Measurements from ENCODE around the gene LRMDA. TPM values are rescaled to one million over a fixed set of nuclear protein-coding genes. Genes with fewer than 3 reads are reported as not detected.

The LRMDA gene
- total and polyA plus RNA-seq, 2 of the 13 experiments (the other 11 are each of a cell fraction or from before 2014, with no cell fraction given): 13.4 to 22.0 TPM

DNA sequence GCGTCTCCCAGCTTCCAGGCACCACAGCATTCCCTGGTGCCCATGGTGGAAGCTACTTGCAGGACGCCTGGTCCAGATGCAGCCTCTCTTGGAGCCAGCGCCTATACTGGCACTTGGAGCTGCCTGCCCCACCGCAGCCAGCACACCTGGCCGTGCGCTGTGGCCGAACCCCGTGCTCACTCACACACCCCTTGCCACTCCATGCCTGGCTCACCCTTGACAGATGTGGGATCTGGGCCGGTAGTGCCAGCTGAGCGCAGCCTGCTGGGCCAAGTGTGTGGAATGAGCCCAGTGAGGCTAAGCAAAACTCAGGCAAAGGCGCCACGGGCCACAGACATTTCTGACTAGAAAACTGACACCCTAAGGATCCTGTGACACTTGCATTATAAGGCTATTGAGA, 884.8 kb downstream of the LRMDA start:
- TF ChIP-seq PCBP2 (optimal IDR thresholded peaks at IDR 0.05; ENCODE audit: low read depth, low read length, poor library complexity, severe bottlenecking) (no peak), XRCC5 (optimal IDR thresholded peaks at IDR 0.05; ENCODE audit: low read length) (no peak), ZSCAN31 (CRISPR knock-in tag; IDR thresholded peaks at IDR 0.05; ENCODE audit: low read depth) (no peak), ZNF780A (CRISPR knock-in tag; IDR thresholded peaks at IDR 0.05) (no peak), ZNF607 (CRISPR knock-in tag; IDR thresholded peaks at IDR 0.05; ENCODE audit: borderline replicate concordance) (no peak), NFE2L1 (CRISPR knock-in tag; IDR thresholded peaks at IDR 0.05; ENCODE audit: borderline replicate concordance) (no peak), ZFP36L1 (CRISPR knock-in tag; IDR thresholded peaks at IDR 0.05) (no peak), JUNB (CRISPR knock-in tag; IDR thresholded peaks at IDR 0.05; ENCODE audit: borderline replicate concordance) (no peak), ATM (IDR thresholded peaks at IDR 0.05; ENCODE audit: borderline replicate concordance) (no peak), ZNF766 (CRISPR knock-in tag; IDR thresholded peaks at IDR 0.05; ENCODE audit: borderline replicate concordance) (no peak), SSRP1 (CRISPR knock-in tag; IDR thresholded peaks at IDR 0.05) (no peak), ETV6 (CRISPR knock-in tag; conservative IDR thresholded peaks at IDR 0.05) (no peak), MIER3 (CRISPR knock-in tag; IDR thresholded peaks at IDR 0.05; ENCODE audit: borderline replicate concordance) (no peak), NFKB2 (CRISPR knock-in tag; IDR thresholded peaks at IDR 0.05; ENCODE audit: borderline replicate concordance) (no peak), ZNF839 (CRISPR knock-in tag; IDR thresholded peaks at IDR 0.05; ENCODE audit: borderline replicate concordance) (no peak)
- TF ChIP-seq, protein P1, sequence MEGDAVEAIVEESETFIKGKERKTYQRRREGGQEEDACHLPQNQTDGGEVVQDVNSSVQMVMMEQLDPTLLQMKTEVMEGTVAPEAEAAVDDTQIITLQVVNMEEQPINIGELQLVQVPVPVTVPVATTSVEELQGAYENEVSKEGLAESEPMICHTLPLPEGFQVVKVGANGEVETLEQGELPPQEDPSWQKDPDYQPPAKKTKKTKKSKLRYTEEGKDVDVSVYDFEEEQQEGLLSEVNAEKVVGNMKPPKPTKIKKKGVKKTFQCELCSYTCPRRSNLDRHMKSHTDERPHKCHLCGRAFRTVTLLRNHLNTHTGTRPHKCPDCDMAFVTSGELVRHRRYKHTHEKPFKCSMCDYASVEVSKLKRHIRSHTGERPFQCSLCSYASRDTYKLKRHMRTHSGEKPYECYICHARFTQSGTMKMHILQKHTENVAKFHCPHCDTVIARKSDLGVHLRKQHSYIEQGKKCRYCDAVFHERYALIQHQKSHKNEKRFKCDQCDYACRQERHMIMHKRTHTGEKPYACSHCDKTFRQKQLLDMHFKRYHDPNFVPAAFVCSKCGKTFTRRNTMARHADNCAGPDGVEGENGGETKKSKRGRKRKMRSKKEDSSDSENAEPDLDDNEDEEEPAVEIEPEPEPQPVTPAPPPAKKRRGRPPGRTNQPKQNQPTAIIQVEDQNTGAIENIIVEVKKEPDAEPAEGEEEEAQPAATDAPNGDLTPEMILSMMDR (CRISPR knock-in tag; IDR thresholded peaks at IDR 0.05): no peak
- TF ChIP-seq, protein P2, sequence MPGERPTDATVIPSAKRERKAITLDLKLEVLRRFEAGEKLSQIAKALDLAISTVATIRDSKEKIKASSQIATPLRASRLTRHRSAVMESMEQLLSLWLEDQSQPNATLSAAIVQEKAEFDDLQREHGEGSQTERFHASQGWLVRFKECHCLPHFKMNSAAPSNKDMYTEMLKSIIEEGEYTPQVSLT (CRISPR knock-in tag; IDR thresholded peaks at IDR 0.05; ENCODE audit: borderline replicate concordance, low read depth): no peak
- TF ChIP-seq, protein P3, sequence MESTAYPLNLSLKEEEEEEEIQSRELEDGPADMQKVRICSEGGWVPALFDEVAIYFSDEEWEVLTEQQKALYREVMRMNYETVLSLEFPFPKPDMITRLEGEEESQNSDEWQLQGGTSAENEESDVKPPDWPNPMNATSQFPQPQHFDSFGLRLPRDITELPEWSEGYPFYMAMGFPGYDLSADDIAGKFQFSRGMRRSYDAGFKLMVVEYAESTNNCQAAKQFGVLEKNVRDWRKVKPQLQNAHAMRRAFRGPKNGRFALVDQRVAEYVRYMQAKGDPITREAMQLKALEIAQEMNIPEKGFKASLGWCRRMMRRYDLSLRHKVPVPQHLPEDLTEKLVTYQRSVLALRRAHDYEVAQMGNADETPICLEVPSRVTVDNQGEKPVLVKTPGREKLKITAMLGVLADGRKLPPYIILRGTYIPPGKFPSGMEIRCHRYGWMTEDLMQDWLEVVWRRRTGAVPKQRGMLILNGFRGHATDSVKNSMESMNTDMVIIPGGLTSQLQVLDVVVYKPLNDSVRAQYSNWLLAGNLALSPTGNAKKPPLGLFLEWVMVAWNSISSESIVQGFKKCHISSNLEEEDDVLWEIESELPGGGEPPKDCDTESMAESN (CRISPR knock-in tag; conservative IDR thresholded peaks at IDR 0.05): no peak
- TF ChIP-seq, protein P4, sequence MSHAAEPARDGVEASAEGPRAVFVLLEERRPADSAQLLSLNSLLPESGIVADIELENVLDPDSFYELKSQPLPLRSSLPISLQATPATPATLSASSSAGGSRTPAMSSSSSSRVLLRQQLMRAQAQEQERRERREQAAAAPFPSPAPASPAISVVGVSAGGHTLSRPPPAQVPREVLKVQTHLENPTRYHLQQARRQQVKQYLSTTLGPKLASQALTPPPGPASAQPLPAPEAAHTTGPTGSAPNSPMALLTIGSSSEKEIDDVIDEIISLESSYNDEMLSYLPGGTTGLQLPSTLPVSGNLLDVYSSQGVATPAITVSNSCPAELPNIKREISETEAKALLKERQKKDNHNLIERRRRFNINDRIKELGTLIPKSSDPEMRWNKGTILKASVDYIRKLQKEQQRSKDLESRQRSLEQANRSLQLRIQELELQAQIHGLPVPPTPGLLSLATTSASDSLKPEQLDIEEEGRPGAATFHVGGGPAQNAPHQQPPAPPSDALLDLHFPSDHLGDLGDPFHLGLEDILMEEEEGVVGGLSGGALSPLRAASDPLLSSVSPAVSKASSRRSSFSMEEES (CRISPR knock-in tag; IDR thresholded peaks at IDR 0.05): no peak
- TF ChIP-seq, protein P5, sequence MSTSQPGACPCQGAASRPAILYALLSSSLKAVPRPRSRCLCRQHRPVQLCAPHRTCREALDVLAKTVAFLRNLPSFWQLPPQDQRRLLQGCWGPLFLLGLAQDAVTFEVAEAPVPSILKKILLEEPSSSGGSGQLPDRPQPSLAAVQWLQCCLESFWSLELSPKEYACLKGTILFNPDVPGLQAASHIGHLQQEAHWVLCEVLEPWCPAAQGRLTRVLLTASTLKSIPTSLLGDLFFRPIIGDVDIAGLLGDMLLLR (CRISPR knock-in tag; IDR thresholded peaks at IDR 0.05): no peak
- DNase-seq (ENCODE audit: low spot score) (no peak), ATAC-seq (no peak), FAIRE-seq (no peak)
- POLR2A ChIA-PET: no interaction called here
- CTCF ChIA-PET (ENCODE audit: low intra/inter-chr PET ratio, low total read pairs): no interaction called here
- H3K4me2 ChIP-seq (ENCODE audit: low read depth, low read length): no peak overlapping the region
- H4K20me1 ChIP-seq (ENCODE audit: insufficient read depth, low read length): no peaks in the 10 kb centered on the region
- H3K9me3 ChIP-seq (ENCODE audit: low read length): no peaks in the 10 kb centered on the region
- no peak overlapping the region for H3K4me3 ChIP-seq (replicated peaks in 1 of 3; ENCODE audit: insufficient read depth in 1 of 3, low read depth in 2 of 3, low read length in 3 of 3)
- H3K27ac ChIP-seq (ENCODE audit: extremely low read length, insufficient read depth, low read length): no peak overlapping the region
- WGBS (ENCODE audit: low lambda C conversion rate): 89% methylated on average over 4 of the region's 12 CpGs
- no peaks in the 10 kb centered on the region for H3K4me1 ChIP-seq (ENCODE audit: insufficient read depth, low read length)
- H3K79me2 ChIP-seq (ENCODE audit: insufficient read depth, low read length): no peaks in the 10 kb centered on the region
- no peak overlapping the region for H3K9ac ChIP-seq (ENCODE audit: insufficient read depth, low read depth, low read length)
- in situ Hi-C loops (cut with HindIII; ENCODE audit: extremely low pct_ligation_motif_present, low pct_unique_long_range_greater_than_20kb) (loop anchor here (25.0 kb wide), 1 partner anchor 1029 kb away; no protein-coding TSS in a partner anchor), intact Hi-C loops (cut with micrococcal nuclease; ENCODE audit: unreplicated experiment) (loop anchor here (10.0 kb wide), 1 partner anchor 229 kb away; no protein-coding TSS in a partner anchor)
- no TSS peak for BruUV-seq (replicated peaks)
- H3K27me3 ChIP-seq (ENCODE audit: control insufficient read depth in 1 of 2, insufficient read depth in 2 of 2, low read length in 2 of 2): no peaks in the 10 kb centered on the region
- no peak overlapping the region for H2AFZ ChIP-seq (ENCODE audit: low read length)
- no peaks in the 10 kb centered on the region for H3K36me3 ChIP-seq (replicated peaks in 1 of 2; ENCODE audit: control insufficient read depth in 1 of 2, insufficient read depth in 2 of 2, low read length in 2 of 2)

All from HepG2 (cell line).